ENCODE measurements around the gene HELZ2.

DNA sequence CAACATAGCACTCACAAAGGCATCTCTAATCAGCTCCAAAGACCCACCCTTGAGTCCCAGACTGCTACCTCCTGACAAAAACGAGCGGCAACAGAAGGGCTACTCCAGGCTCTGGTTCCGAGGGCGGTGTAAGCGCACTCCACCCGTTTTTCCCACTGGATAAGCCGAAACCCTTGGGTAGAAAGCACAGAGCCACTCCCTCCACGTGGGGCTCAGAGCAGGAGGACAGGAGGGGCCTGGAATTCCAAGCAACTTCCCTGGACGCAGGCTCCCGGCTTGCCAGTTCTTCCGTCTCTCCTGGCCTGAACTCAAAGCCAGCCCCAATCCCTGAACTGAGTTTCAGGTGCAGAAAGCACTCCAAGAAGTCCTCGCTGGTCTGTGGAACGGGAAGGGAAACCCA, 45.5 kb upstream of the HELZ2 start:
- TF ChIP-seq POLR2A (IDR thresholded peaks at IDR 0.05) (peak in 1 of 2 donors; percentile 41), CTCF (IDR thresholded peaks at IDR 0.05) (no peak)
